ENCODE results near the gene SPOCK2. TPM values are rescaled to one million over a fixed set of nuclear protein-coding genes. Genes with fewer than 3 reads are reported as not detected.

The SPOCK2 gene
- total RNA-seq, 1 donor from 2014 or later, result 8.6 TPM

DNA sequence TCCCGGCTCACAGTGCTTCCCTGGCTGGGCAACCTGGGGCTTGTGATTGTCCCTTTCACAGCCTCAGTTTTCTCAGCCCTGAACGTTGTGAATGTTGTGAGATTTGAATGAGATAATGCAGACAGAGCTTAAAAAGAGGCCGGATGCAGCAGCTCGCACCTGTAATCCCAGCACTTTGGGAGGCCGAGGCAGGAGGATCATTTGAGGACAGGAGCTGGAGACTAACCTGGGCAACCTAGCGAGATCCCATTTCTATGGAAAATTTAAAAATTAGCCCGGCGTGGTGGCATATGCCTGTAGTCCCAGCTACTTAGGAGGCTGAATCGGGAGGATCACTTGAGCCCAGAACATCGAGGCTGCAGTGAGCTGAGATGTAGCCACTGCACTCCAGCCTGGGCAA lies 56.6 kb downstream of the SPOCK2 start:
- no peak overlapping the region for H3K4me3 ChIP-seq
- peaks cover 52% of the 10 kb centered on the region for H3K4me1 ChIP-seq
- peak overlapping the region; percentile 84 for H3K27ac ChIP-seq (replicated peaks)
- H3K36me3 ChIP-seq, result no peaks in the 10 kb centered on the region
- DNase-seq, result no peak
- intact Hi-C loops (cut with micrococcal nuclease), result no loop called here
- no peaks in the 10 kb centered on the region for H3K9me3 ChIP-seq (replicated peaks)
- TF ChIP-seq, protein P1, sequence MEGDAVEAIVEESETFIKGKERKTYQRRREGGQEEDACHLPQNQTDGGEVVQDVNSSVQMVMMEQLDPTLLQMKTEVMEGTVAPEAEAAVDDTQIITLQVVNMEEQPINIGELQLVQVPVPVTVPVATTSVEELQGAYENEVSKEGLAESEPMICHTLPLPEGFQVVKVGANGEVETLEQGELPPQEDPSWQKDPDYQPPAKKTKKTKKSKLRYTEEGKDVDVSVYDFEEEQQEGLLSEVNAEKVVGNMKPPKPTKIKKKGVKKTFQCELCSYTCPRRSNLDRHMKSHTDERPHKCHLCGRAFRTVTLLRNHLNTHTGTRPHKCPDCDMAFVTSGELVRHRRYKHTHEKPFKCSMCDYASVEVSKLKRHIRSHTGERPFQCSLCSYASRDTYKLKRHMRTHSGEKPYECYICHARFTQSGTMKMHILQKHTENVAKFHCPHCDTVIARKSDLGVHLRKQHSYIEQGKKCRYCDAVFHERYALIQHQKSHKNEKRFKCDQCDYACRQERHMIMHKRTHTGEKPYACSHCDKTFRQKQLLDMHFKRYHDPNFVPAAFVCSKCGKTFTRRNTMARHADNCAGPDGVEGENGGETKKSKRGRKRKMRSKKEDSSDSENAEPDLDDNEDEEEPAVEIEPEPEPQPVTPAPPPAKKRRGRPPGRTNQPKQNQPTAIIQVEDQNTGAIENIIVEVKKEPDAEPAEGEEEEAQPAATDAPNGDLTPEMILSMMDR (IDR thresholded peaks at IDR 0.05; ENCODE audit: borderline replicate concordance), result no peak
- no peaks in the 10 kb centered on the region for H3K27me3 ChIP-seq (ENCODE audit: low read depth)

DNA sequence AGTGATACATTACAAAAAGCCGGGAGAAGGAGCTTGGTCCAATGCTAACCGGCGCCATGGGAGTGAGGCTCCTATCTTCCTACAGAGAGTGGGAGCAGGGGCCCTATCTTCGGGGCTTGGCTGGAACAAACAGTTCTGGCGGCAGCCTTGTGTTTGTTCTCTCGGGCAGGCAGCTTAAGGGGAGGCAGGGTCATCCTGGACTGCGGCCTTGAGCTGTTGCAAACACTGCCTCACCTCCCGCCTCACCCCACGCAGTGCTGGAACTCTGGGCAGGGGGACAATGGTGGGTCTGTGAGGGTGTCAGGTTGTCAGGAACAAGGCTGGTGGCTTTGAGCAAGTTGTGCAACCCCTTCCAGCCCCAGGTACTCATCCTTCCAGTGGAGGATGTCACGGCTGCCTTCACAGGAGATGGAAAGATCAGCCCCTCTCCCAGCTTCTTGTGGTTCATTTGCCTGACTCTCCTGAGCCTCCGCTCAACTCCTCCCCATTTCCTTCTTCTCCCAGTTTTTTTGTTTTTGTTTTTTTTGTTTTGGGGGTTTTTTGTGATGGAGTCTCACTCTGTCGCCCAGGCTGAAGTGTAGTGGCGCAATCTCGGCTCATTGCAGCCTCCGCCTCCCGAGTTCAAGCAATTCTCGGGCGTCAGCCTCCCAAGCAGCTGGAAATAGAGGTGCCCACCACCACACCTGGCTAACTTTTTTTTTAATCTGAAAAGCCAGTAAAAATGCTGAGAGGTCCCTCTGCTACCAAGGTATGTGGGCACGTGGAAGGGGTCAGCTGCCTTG lies 57.4 kb downstream of the SPOCK2 start:
- no peaks in the 10 kb centered on the region for H3K36me3 ChIP-seq
- peaks cover 51% of the 10 kb centered on the region for H3K4me1 ChIP-seq
- H3K27me3 ChIP-seq (ENCODE audit: low read depth), result no peaks in the 10 kb centered on the region
- TF ChIP-seq, protein P1 (IDR thresholded peaks at IDR 0.05; ENCODE audit: borderline replicate concordance), result no peak
- H3K27ac ChIP-seq (replicated peaks), result peak overlapping the region; percentile 84
- peak; percentile 80 for DNase-seq
- no peak overlapping the region for H3K4me3 ChIP-seq
- H3K9me3 ChIP-seq (replicated peaks), result no peaks in the 10 kb centered on the region
- intact Hi-C loops (cut with micrococcal nuclease), result no loop called here

DNA sequence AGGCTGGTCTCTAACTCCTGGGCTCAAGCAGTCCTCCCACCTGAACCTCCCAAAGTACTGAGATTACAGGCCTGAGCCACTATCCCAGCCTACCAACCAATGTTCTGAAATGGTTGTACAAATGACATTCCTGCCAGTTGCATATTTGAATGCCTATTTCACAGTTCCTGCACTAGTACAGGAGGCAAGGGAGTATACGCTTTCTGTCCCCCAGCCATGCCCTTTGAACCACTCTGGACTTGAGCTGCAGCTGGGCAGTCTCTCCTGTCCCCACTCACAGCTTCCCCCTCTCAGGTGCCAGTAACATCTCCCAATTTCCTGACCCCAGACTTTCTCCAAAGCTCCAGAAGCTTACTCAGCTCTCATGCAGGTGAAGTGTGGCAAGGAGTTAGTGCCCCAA lies 58.9 kb downstream of the SPOCK2 start:
- Histone ChIP-seq H3K27me3 (ENCODE audit: low read depth) (no peaks in the 10 kb centered on the region), H3K4me1 (peaks cover 36% of the 10 kb centered on the region), H3K4me3 (no peak overlapping the region), H3K9me3 (replicated peaks) (no peaks in the 10 kb centered on the region), H3K27ac (replicated peaks) (peak overlapping the region; percentile 84), H3K36me3 (no peaks in the 10 kb centered on the region)
- TF ChIP-seq, protein P1 (IDR thresholded peaks at IDR 0.05; ENCODE audit: borderline replicate concordance), result no peak
- no peak for DNase-seq
- intact Hi-C loops (cut with micrococcal nuclease), result no loop called here

DNA sequence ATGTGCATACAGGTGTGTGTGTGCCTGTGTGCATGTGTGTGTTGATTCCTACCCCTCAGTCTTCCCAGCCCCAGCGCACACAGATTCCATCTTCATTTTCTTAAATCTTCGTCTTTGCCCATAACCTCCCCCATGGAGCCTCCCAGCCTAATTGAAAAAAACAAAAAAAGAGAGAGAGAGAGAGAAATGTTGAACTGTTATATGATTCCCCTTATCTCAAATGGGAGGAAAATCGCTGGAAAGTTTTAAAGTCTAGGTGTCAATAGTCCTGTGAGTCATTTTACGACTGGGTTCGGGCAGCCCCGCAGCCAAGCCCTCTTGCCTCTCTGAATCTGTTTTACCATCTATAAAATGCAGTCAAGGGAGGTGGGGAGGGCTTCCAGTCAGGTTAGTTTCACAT lies 60.9 kb downstream of the SPOCK2 start:
- Histone ChIP-seq H3K27me3 (ENCODE audit: low read depth) (no peaks in the 10 kb centered on the region), H3K4me3 (no peak overlapping the region), H3K9me3 (replicated peaks) (no peaks in the 10 kb centered on the region), H3K36me3 (no peaks in the 10 kb centered on the region), H3K27ac (replicated peaks) (no peak overlapping the region), H3K4me1 (peaks cover 25% of the 10 kb centered on the region)
- intact Hi-C loops (cut with micrococcal nuclease), result no loop called here
- TF ChIP-seq, protein P1 (IDR thresholded peaks at IDR 0.05; ENCODE audit: borderline replicate concordance), result no peak
- no peak for DNase-seq

DNA sequence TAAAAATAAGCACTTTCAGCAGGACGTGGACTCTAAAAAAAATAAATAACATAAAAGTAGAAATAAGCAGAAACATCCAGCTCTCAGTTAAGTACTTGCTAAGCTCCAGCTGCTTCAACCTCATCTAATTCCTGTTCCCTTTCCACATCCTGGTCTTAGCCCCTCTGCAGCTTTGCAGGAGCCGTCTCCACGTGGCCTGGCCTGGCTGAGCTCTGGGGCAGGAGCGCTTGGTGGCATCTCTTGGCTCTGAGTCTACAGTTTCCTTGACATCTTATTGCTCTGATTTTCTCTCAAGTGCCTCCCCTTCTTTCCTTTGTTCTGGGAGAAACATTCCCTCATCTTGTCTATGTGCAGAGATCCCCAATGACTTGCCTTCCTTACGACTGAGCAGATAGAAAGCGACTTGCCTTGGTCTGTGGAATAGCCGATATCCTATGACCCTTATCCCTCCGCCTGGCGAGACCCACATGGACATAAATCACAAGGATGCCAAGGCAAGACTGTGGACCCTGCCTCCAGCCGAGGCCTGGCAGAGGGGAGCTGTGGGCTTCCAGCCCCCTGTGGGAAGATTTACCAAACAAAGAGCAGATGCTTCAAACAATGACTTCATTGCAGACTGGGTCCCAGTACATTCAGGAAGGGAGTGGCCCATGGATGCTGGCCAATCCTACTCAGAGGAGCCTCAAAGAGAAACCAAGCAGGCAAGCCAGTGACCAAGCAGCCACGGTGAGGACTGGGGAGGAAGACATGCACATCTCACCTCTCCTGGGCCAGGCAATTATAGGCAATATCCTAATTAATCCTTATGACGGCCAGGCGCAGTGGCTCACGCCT lies 61.9 kb downstream of the SPOCK2 start:
- no peaks in the 10 kb centered on the region for H3K9me3 ChIP-seq (replicated peaks)
- TF ChIP-seq, protein P1 (IDR thresholded peaks at IDR 0.05; ENCODE audit: borderline replicate concordance), result no peak
- H3K4me3 ChIP-seq, result no peak overlapping the region
- H3K27ac ChIP-seq (replicated peaks), result no peak overlapping the region
- peaks cover 29% of the 10 kb centered on the region for H3K4me1 ChIP-seq
- no peaks in the 10 kb centered on the region for H3K36me3 ChIP-seq
- intact Hi-C loops (cut with micrococcal nuclease), result no loop called here
- no peaks in the 10 kb centered on the region for H3K27me3 ChIP-seq (ENCODE audit: low read depth)
- peak; percentile 54 for DNase-seq
